ENCODE results near the gene LDHD. TPM values are rescaled to one million over a fixed set of nuclear protein-coding genes. Genes with fewer than 3 reads are reported as not detected.

The LDHD gene
- total and polyA plus RNA-seq, 2 of the 13 experiments (the other 11 are each of a cell fraction or from before 2014, with no cell fraction given) = 9.1 to 9.8 TPM

DNA sequence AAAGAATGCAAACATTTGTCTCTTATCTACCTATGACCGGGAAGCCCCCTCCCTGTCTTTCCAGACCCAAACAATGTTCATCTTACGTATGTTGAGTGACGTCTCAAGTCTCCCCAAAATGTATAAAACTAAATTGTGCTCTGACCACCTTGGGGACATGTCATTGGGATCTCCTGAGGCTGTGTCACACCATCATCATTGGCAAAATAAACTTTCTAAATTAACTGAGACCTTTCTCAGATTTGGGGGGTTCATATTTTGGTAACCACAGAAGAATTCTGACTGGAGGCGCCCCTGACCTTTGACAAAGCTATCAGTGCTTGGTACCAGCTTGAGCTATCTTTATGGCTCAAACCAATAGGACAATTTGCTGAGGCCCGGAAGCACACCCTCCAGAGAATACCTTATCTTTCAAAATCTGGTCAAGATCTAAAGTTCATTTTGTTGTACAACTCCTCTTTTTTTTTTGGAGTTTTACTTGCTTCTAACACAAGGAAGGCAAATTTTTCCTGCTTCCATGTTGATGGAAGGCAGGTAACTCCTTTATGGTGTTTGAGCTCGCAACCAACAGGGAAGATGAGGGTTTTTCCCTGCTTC is 2.5 kb upstream of the LDHD start (continued):
- TF ChIP-seq, protein P1, sequence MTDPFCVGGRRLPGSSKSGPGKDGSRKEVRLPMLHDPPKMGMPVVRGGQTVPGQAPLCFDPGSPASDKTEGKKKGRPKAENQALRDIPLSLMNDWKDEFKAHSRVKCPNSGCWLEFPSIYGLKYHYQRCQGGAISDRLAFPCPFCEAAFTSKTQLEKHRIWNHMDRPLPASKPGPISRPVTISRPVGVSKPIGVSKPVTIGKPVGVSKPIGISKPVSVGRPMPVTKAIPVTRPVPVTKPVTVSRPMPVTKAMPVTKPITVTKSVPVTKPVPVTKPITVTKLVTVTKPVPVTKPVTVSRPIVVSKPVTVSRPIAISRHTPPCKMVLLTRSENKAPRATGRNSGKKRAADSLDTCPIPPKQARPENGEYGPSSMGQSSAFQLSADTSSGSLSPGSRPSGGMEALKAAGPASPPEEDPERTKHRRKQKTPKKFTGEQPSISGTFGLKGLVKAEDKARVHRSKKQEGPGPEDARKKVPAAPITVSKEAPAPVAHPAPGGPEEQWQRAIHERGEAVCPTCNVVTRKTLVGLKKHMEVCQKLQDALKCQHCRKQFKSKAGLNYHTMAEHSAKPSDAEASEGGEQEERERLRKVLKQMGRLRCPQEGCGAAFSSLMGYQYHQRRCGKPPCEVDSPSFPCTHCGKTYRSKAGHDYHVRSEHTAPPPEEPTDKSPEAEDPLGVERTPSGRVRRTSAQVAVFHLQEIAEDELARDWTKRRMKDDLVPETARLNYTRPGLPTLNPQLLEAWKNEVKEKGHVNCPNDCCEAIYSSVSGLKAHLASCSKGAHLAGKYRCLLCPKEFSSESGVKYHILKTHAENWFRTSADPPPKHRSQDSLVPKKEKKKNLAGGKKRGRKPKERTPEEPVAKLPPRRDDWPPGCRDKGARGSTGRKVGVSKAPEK (CRISPR knock-in tag; IDR thresholded peaks at IDR 0.05; ENCODE audit: borderline replicate concordance) = no peak
- no peak for TF ChIP-seq ZFP1 (CRISPR knock-in tag; IDR thresholded peaks at IDR 0.05)
- TF ChIP-seq ZMYM4 (CRISPR knock-in tag; IDR thresholded peaks at IDR 0.05) = 0 out of 2 replicates have a peak, but pooled peaks have one; percentile 16
- TF ChIP-seq NPAS2 (CRISPR knock-in tag; IDR thresholded peaks at IDR 0.05; ENCODE audit: borderline replicate concordance) = no peak
- TF ChIP-seq ZBTB3 (CRISPR knock-in tag; IDR thresholded peaks at IDR 0.05; ENCODE audit: borderline replicate concordance, low read depth) = no peak

DNA sequence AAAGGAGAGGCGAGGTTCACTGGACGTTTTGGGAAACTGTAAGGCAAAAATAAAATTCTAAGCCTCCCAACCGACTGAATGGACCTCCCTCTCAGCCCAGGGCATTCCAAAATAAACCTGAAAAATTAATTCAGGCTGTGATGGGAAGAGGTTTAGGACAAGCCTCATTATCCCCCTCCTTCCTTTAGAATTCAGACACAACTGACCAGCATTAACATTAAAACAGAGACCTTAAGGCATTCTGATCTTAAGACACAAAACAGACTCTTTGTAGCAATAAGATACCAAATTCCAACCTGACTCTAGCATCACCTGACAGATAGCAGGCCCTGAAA is 298 bp upstream of the LDHD start:
- 0% methylated on average over 3 of the region's 3 CpGs for WGBS (ENCODE audit: low lambda C conversion rate)
- H3K79me2 ChIP-seq (ENCODE audit: insufficient read depth, low read length) = peaks cover 23% of the 10 kb centered on the region
- peak overlapping the region; percentile 65 for H2AFZ ChIP-seq (ENCODE audit: low read length)
- ATAC-seq = no peak
- no peaks in the 10 kb centered on the region for H4K20me1 ChIP-seq (ENCODE audit: insufficient read depth, low read length)
- POLR2A ChIA-PET = interaction anchor here (0.6 to 1.5 kb wide), 7 partner anchors 9 to 132 kb away, joined by 3 to 13 read pairs (median 7); partner anchors contain the start of genes WDR59 and ZNRF1
- peaks cover 12% of the 10 kb centered on the region for H3K9me3 ChIP-seq (ENCODE audit: low read length)
- peak overlapping the region; percentile 48 for H3K27ac ChIP-seq (ENCODE audit: extremely low read length, insufficient read depth, low read length)
- in situ Hi-C loops (cut with HindIII; ENCODE audit: extremely low pct_ligation_motif_present, low pct_unique_long_range_greater_than_20kb) (no loop called here), intact Hi-C loops (cut with micrococcal nuclease; ENCODE audit: unreplicated experiment) (loop anchor here (1.0 kb wide), 1 partner anchor 31 kb away; the partner anchor contains the start of gene ZFP1)
- CTCF ChIA-PET (ENCODE audit: low intra/inter-chr PET ratio, low total read pairs) = no interaction called here
- no peaks in the 10 kb centered on the region; a peak in 1 of 5 replicates for H3K27me3 ChIP-seq (ENCODE audit: control insufficient read depth in 1 of 2, insufficient read depth in 2 of 2, low read length in 2 of 2)
- peak overlapping the region; percentile 79 for H3K4me2 ChIP-seq (ENCODE audit: low read depth, low read length)
- FAIRE-seq = no peak
- BruUV-seq (replicated peaks) = no TSS peak
- peak overlapping the region; percentile 75 for H3K9ac ChIP-seq (ENCODE audit: insufficient read depth, low read depth, low read length)
- H3K36me3 ChIP-seq (replicated peaks in 1 of 2; ENCODE audit: control insufficient read depth in 1 of 2, insufficient read depth in 2 of 2, low read length in 2 of 2) = 0 out of 5 replicates have a peak, but pooled peaks cover 0 to 2% of the 10 kb centered on the region in 2 experiments
- H3K4me1 ChIP-seq (ENCODE audit: insufficient read depth, low read length) = peaks cover 72% of the 10 kb centered on the region
- H3K4me3 ChIP-seq (replicated peaks in 1 of 3; ENCODE audit: insufficient read depth in 1 of 3, low read depth in 2 of 3, low read length in 3 of 3) = peak overlapping the region; percentile 56 to 83 (median 59)
- DNase-seq (ENCODE audit: low spot score) = no peak
- TF ChIP-seq RFX1 (IDR thresholded peaks at IDR 0.05) (no peak), ZNF501 (CRISPR knock-in tag; IDR thresholded peaks at IDR 0.05) (peak; percentile 18; the same call in 1 of the 2 replicates), MBNL3 (CRISPR knock-in tag; conservative IDR thresholded peaks at IDR 0.05) (no peak), HDAC2 (CRISPR knock-in tag; IDR thresholded peaks at IDR 0.05) (no peak), HMGA1 (CRISPR knock-in tag; conservative IDR thresholded peaks at IDR 0.05) (no peak), FOXA3 (CRISPR knock-in tag; IDR thresholded peaks at IDR 0.05) (no peak), KDM1A (CRISPR knock-in tag; IDR thresholded peaks at IDR 0.05) (no peak), SAFB2 (CRISPR knock-in tag; IDR thresholded peaks at IDR 0.05; ENCODE audit: borderline replicate concordance, low read depth) (no peak)
- TF ChIP-seq, protein P2, sequence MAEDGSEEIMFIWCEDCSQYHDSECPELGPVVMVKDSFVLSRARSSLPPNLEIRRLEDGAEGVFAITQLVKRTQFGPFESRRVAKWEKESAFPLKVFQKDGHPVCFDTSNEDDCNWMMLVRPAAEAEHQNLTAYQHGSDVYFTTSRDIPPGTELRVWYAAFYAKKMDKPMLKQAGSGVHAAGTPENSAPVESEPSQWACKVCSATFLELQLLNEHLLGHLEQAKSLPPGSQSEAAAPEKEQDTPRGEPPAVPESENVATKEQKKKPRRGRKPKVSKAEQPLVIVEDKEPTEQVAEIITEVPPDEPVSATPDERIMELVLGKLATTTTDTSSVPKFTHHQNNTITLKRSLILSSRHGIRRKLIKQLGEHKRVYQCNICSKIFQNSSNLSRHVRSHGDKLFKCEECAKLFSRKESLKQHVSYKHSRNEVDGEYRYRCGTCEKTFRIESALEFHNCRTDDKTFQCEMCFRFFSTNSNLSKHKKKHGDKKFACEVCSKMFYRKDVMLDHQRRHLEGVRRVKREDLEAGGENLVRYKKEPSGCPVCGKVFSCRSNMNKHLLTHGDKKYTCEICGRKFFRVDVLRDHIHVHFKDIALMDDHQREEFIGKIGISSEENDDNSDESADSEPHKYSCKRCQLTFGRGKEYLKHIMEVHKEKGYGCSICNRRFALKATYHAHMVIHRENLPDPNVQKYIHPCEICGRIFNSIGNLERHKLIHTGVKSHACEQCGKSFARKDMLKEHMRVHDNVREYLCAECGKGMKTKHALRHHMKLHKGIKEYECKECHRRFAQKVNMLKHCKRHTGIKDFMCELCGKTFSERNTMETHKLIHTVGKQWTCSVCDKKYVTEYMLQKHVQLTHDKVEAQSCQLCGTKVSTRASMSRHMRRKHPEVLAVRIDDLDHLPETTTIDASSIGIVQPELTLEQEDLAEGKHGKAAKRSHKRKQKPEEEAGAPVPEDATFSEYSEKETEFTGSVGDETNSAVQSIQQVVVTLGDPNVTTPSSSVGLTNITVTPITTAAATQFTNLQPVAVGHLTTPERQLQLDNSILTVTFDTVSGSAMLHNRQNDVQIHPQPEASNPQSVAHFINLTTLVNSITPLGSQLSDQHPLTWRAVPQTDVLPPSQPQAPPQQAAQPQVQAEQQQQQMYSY (CRISPR knock-in tag; IDR thresholded peaks at IDR 0.05) = no peak
